Subcutaneous adipose tissue (tissue), 4 donors: ENCODE data around the gene WDR46. TPM values are rescaled to one million over a fixed set of nuclear protein-coding genes. Genes with fewer than 3 reads are reported as not detected.

Experiments used
- CTCF ChIP-seq: fragments of 450-650 bp; IDR thresholded peaks from one replicate; pipeline ENCODE4 v1.5.1; 2016; ENCODE audit warnings: low read depth, mild to moderate bottlenecking, control low read depth, antibody characterized with exemption, moderate library complexity
- total RNA-seq, 4 donors: library from RNA; depleted of rRNA; stranded (reverse); fragments of >200 nt; gene quantifications; one replicate each; pipeline ENCODE4 v1.1.0, GENCODE V29; 2016

Gene WDR46
- total RNA-seq, 4 donors from 2014 or later = 40.7 to 62.9 (median 50.6) TPM

- TF ChIP-seq CTCF = no peak
Observed at GRCh38 chr6:33290459-33290858, 1.4 kb upstream of the WDR46 start.

GRCh38 chr6:33289784-33290315, 811 bp upstream of the WDR46 start:
- TF ChIP-seq CTCF = no peak

GRCh38 chr6:33288141-33288920, 708 bp downstream of the WDR46 start:
- no peak for TF ChIP-seq CTCF

GRCh38 chr6:33286946-33287914, 1.8 kb downstream of the WDR46 start:
- no peak for TF ChIP-seq CTCF

- no peak for TF ChIP-seq CTCF
Observed at GRCh38 chr6:33280539-33280938, 8.5 kb downstream of the WDR46 start.

GRCh38 chr6:33279971-33280511, 9.0 kb downstream of the WDR46 start:
- no peak for TF ChIP-seq CTCF
